HL-60 (cell line): Measurements from ENCODE around the gene ATP1A3.

Source experiments
- DNase-seq, 2 experiments: peaks; one replicate each; pipeline ENCODE4 v3.0.0-alpha.2; 2010 to 2020; ENCODE audit warnings: low read depth in 1 of 2, low spot score in 1 of 2
- H3K27ac ChIP-seq: fragments of 250-450 bp; sonication (Bioruptor Pico); replicated peaks from 2 replicates; pipeline ENCODE4 v1.5.1; 2020; ENCODE audit warnings: mild to moderate bottlenecking, moderate library complexity
- H3K27me3 ChIP-seq: fragments of 250-450 bp; sonication (Bioruptor Pico); 2 replicates; pipeline ENCODE4 v1.5.1; 2021; ENCODE audit warnings: mild to moderate bottlenecking, moderate library complexity; ENCODE audit not compliant: insufficient read depth, poor library complexity, severe bottlenecking
- H3K4me3 ChIP-seq: replicated peaks from 2 replicates; pipeline ENCODE4 v1.5.1; 2011; ENCODE audit warnings: mild to moderate bottlenecking, control low read depth, low read length; ENCODE audit not compliant: insufficient read depth
- GABPA ChIP-seq: IDR thresholded peaks from 2 replicates; pipeline ENCODE4 v1.6.1; 2012; ENCODE audit warnings: low read depth
- POLR2AphosphoS5 ChIP-seq: IDR thresholded peaks from 2 replicates; pipeline ENCODE4 v1.6.1; 2012; ENCODE audit warnings: low read depth
- REST ChIP-seq: IDR thresholded peaks from 2 replicates; pipeline ENCODE4 v1.6.1; 2012; ENCODE audit warnings: low read depth; ENCODE audit not compliant: insufficient replicate concordance
- SPI1 ChIP-seq: IDR thresholded peaks from 2 replicates; pipeline ENCODE4 v1.6.1; 2012; ENCODE audit warnings: low read depth, mild to moderate bottlenecking, borderline replicate concordance
- TF ChIP-seq, protein P1 (sequence below): IDR thresholded peaks from one replicate; pipeline ENCODE4 v1.5.1; 2011; ENCODE audit warnings: low read length, control low read depth, inconsistent platforms; ENCODE audit not compliant: insufficient read depth

Gene ATP1A3

GRCh38 chr19:41956621-41957020 is 37.4 kb downstream of the ATP1A3 start:
- no peak for DNase-seq
- no peaks in the 10 kb centered on the region for H3K27me3 ChIP-seq
- no peak overlapping the region for H3K4me3 ChIP-seq
- no peak for TF ChIP-seq POLR2AphosphoS5
- H3K27ac ChIP-seq = no peak overlapping the region

DNA sequence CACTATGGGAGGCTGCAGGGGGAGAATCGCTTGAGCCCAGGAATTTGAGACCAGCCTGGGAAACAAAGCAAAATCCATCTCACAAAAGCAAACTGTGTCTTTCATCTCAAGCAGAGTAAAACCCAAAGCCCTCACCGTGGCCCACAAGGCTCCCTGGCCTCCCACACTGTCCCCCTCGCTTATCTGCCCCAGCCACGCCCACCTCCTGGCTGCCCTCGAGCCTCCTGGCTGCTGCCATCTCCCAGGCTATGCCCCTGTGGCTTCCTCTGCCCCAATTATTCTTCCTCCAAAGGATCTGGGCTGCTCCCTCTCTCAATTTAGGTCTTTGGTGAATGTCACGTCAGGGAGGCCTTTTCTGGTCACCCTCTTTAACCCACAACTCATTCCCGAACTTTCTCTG is 38.5 kb downstream of the ATP1A3 start:
- no peak overlapping the region for H3K4me3 ChIP-seq
- no peaks in the 10 kb centered on the region for H3K27me3 ChIP-seq
- no peak for DNase-seq
- no peak overlapping the region for H3K27ac ChIP-seq
- TF ChIP-seq POLR2AphosphoS5 = no peak
- TF ChIP-seq GABPA = no peak

DNA sequence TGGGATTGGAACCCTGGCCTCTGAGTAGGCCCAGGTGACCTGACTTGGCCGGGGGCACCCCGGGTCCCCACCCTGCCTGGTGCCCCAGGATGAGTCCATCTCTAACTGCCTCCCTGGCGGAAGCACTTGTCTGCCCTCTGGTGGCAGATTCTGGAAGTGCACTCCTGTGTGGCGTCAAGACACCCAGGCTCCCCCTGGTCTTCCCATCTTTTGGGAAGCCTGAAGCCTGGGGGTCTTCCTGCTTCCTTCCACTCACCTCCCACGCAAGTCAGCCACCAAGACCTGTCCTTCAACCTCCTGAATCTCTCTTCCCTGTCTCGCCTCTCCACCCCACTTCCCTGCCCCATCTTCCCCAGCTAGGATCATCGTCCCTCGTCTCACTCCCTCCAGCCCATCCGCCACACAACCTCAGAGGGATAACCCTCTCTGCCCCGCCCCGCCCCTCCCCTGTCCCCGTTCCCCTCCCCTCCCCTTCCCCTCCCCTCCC is 42.3 kb downstream of the ATP1A3 start:
- Histone ChIP-seq H3K4me3 (no peak overlapping the region), H3K27me3 (no peaks in the 10 kb centered on the region), H3K27ac (no peak overlapping the region)
- peak in 1 of 2 experiments; percentile 72 for DNase-seq
- TF ChIP-seq POLR2AphosphoS5 (no peak), GABPA (no peak), REST (no peak), SPI1 (no peak)
- TF ChIP-seq, protein P1, sequence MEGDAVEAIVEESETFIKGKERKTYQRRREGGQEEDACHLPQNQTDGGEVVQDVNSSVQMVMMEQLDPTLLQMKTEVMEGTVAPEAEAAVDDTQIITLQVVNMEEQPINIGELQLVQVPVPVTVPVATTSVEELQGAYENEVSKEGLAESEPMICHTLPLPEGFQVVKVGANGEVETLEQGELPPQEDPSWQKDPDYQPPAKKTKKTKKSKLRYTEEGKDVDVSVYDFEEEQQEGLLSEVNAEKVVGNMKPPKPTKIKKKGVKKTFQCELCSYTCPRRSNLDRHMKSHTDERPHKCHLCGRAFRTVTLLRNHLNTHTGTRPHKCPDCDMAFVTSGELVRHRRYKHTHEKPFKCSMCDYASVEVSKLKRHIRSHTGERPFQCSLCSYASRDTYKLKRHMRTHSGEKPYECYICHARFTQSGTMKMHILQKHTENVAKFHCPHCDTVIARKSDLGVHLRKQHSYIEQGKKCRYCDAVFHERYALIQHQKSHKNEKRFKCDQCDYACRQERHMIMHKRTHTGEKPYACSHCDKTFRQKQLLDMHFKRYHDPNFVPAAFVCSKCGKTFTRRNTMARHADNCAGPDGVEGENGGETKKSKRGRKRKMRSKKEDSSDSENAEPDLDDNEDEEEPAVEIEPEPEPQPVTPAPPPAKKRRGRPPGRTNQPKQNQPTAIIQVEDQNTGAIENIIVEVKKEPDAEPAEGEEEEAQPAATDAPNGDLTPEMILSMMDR = peak; percentile 99

GRCh38 chr19:41947091-41947490 is 46.9 kb downstream of the ATP1A3 start:
- Histone ChIP-seq H3K27me3 (no peaks in the 10 kb centered on the region), H3K27ac (no peak overlapping the region), H3K4me3 (no peak overlapping the region)
- TF ChIP-seq SPI1 (no peak), GABPA (no peak), REST (no peak), POLR2AphosphoS5 (no peak)
- TF ChIP-seq, protein P1 = no peak
- no peak for DNase-seq

GRCh38 chr19:41945135-41945766 is 48.8 kb downstream of the ATP1A3 start:
- H3K4me3 ChIP-seq = no peak overlapping the region
- peak in 1 of 2 experiments; percentile 32 for DNase-seq
- TF ChIP-seq POLR2AphosphoS5 (no peak), REST (no peak), SPI1 (peak; percentile 20; the same call in 1 of the 2 replicates), GABPA (no peak)
- TF ChIP-seq, protein P1 = no peak
- no peak overlapping the region for H3K27ac ChIP-seq
- H3K27me3 ChIP-seq = peaks cover 3% of the 10 kb centered on the region
